Esophagus muscularis mucosa (tissue), 3 donors: Measurements from ENCODE around the gene EIF4E.

ENCODE experiments used
- CTCF ChIP-seq, 3 experiments: fragments of 200-600 bp in 2 of 3; fragments of 450-650 bp in 1 of 3; sonication (generic) in 2 of 3; IDR thresholded peaks; one replicate each; pipeline ENCODE4 v1.5.1; 2017 to 2019; ENCODE audit warnings: antibody characterized with exemption in 3 of 3, mild to moderate bottlenecking in 2 of 3, moderate library complexity in 1 of 3
- POLR2A ChIP-seq: fragments of 450-650 bp; IDR thresholded peaks from one replicate; pipeline ENCODE4 v1.6.1; 2017; ENCODE audit warnings: antibody characterized with exemption, moderate library complexity, mild to moderate bottlenecking, low read depth
- POLR2AphosphoS5 ChIP-seq, 2 donors: sonication (generic); formaldehyde crosslinking; IDR thresholded peaks; one replicate each; pipeline ENCODE4 v1.6.1; 2017; ENCODE audit warnings: antibody characterized with exemption in 2 of 2

GRCh38 chr4:98861100-98861884, 67.6 kb downstream of the EIF4E start:
- no peak for TF ChIP-seq CTCF (IDR thresholded peaks at IDR 0.05)
- no peak for TF ChIP-seq POLR2AphosphoS5 (IDR thresholded peaks at IDR 0.05)
- no peak for TF ChIP-seq POLR2A
